Measurements from ENCODE around the gene MLST8. TPM values are rescaled to one million over a fixed set of nuclear protein-coding genes. Genes with fewer than 3 reads are reported as not detected.

The MLST8 gene
- total and polyA plus RNA-seq, 7 donors: 30.6 to 58.7 (median 41.4) TPM

DNA sequence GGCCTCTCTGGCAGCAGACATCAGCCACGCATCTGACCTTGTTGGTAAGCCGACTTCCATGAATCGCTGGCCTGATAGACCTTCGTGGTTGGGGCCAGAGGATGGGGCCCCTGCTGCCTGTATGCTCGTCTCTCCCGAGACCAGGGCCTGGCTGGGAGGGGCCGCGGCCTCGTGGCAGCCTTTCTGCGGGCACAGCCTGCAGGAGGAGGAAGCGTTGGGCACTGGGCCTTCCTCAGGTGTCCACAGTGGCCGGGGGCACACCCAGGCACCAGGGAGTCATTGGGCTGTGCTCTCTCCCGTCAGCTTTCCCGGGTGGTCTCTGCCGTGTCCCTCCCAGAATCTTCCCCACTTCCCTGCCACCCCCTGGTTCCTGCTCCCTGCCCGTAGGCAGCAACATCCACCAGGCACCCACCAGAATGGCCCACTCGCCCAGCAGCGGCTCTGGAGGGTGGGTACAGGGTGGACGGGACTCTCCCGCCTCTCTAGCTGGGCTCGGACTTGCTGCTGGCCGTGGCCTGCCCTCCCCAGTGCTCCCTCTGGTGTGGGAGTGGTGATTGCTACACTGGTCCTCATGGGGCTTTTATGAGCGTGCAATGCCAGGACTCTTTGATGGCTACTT lies 24.5 kb downstream of the MLST8 start:
- intact Hi-C loops (cut with DNase I): no loop called here
- Histone ChIP-seq H3K36me3 (peaks cover 55 to 78% (median 64%) of the 10 kb centered on the region in 4 donors), H3K9me3 (no peaks in the 10 kb centered on the region), H3K4me3 (no peak overlapping the region), H3K27me3 (peaks cover 0 to 18% (median 0%) of the 10 kb centered on the region in 3 donors), H3K4me1 (peaks cover 0 to 20% (median 17%) of the 10 kb centered on the region in 4 donors), H3K27ac (no peak overlapping the region)
- 94 to 95% methylated on average over 23 of the region's 23 CpGs for WGBS, 2 donors
- DNase-seq: no peak
- TF ChIP-seq POLR2AphosphoS5 (IDR thresholded peaks at IDR 0.05) (no peak), CTCF (IDR thresholded peaks at IDR 0.05) (no peak), POLR2A (IDR thresholded peaks at IDR 0.05) (no peak), EP300 (IDR thresholded peaks at IDR 0.05) (no peak)

GRCh38 chr16:2230376-2230775 lies 25.1 kb downstream of the MLST8 start:
- intact Hi-C loops (cut with DNase I): no loop called here
- TF ChIP-seq EP300 (IDR thresholded peaks at IDR 0.05) (no peak), POLR2A (IDR thresholded peaks at IDR 0.05) (no peak), POLR2AphosphoS5 (IDR thresholded peaks at IDR 0.05) (no peak), CTCF (IDR thresholded peaks at IDR 0.05) (no peak)
- no peak overlapping the region for H3K4me3 ChIP-seq
- H3K36me3 ChIP-seq: peaks cover 62 to 84% (median 70%) of the 10 kb centered on the region in 4 donors
- H3K4me1 ChIP-seq: peaks cover 0 to 13% (median 11%) of the 10 kb centered on the region in 4 donors
- no peak for DNase-seq
- H3K9me3 ChIP-seq: no peaks in the 10 kb centered on the region
- H3K27me3 ChIP-seq: peaks cover 0 to 23% (median 0%) of the 10 kb centered on the region in 3 donors
- H3K27ac ChIP-seq: no peak overlapping the region
- WGBS, 2 donors: 92% methylated on average over 13 of the region's 13 CpGs

GRCh38 chr16:2231016-2231931 lies 26.0 kb downstream of the MLST8 start:
- 91% methylated on average over 29 of the region's 29 CpGs for WGBS, 2 donors
- Histone ChIP-seq H3K27ac (no peak overlapping the region), H3K4me1 (peaks cover 0 to 14% (median 12%) of the 10 kb centered on the region in 4 donors), H3K9me3 (no peaks in the 10 kb centered on the region), H3K27me3 (peaks cover under 1 to 32% (median 6%) of the 10 kb centered on the region in 3 donors), H3K4me3 (no peak overlapping the region), H3K36me3 (peaks cover 67 to 91% (median 75%) of the 10 kb centered on the region in 4 donors)
- TF ChIP-seq POLR2A (IDR thresholded peaks at IDR 0.05): no peak
- no peak for TF ChIP-seq EP300 (IDR thresholded peaks at IDR 0.05)
- no peak for TF ChIP-seq CTCF (IDR thresholded peaks at IDR 0.05)
- TF ChIP-seq POLR2AphosphoS5 (IDR thresholded peaks at IDR 0.05): no peak
- intact Hi-C loops (cut with DNase I): no loop called here
- no peak for DNase-seq

- WGBS, 2 donors: 92 to 94% methylated on average over 41 of the region's 41 CpGs
- Histone ChIP-seq H3K27me3 (peaks cover 11 to 43% (median 17%) of the 10 kb centered on the region in 3 donors), H3K9me3 (no peaks in the 10 kb centered on the region), H3K27ac (no peak overlapping the region), H3K4me3 (no peak overlapping the region), H3K36me3 (peaks cover 67 to 84% (median 75%) of the 10 kb centered on the region in 4 donors), H3K4me1 (peaks cover 0 to 18% (median 16%) of the 10 kb centered on the region in 4 donors)
- TF ChIP-seq EP300 (IDR thresholded peaks at IDR 0.05): no peak
- TF ChIP-seq POLR2AphosphoS5 (IDR thresholded peaks at IDR 0.05): no peak
- TF ChIP-seq POLR2A (IDR thresholded peaks at IDR 0.05): no peak
- no peak for TF ChIP-seq CTCF (IDR thresholded peaks at IDR 0.05)
- DNase-seq: no peak
- intact Hi-C loops (cut with DNase I): no loop called here
Measured at GRCh38 chr16:2232094-2232990, 27.1 kb downstream of the MLST8 start.
